IPS-11a (cell line): Measurements from ENCODE around the gene LARGE1.

Experiments
- H3K4me3 ChIP-seq: one replicate; pipeline ENCODE4 v1.5.1; 2013; ENCODE audit warnings: low read depth, low read length, control low read depth

LARGE1 gene

DNA sequence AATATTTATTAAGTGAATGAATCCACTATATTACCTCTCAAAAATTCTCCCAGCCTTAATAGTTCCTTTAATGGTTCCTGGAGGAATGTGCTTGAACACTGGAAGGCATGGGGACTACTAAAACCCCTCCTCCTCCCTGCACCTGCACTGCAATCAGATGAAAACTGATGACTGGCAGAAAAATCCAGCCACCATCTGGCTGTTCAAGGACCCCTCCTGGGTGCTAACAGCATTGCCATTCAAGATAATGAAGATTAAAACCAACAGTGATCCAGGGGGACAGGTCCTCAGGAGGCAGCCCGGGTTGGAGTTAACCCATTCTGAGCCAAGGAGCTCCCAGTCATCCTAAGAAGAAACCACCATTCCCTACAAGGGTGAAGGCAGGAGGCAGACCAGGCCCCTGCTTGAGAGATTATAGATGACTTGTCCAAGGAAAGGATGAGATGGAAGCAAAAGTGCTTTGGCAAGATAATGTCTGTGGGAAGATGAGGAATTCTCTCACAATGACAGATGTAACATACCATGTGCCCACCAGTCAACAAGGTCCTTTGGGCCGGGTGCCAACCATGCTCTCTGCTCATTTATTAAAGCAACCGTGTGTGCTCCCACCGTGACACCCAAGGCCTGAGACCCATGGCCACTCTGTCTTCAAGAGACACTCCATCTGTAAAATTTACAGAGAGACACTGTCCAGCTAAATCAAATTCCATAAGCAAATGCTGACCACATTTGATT is 90.6 kb downstream of the LARGE1 start:
- H3K4me3 ChIP-seq: no peak overlapping the region

DNA sequence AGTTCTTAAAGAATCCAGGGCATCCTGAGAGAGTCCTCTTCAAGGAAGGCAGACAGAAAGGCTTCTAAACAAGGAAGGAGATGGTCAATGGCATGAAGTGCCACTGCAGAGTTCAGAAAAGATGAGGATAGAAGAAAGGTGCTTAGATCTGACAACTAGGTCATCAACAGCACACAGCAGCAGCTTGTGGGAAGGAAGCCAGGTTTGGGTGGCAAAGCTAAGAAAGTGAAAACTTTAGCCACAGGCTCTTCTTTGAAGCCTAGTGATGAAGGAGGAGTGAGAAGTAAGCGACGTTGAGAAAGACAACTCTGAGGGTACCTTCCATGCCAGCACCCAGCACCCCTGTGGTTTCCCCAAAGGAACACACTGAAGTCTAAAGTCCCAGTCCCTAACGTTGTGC is 92.0 kb downstream of the LARGE1 start:
- no peak overlapping the region for H3K4me3 ChIP-seq

DNA sequence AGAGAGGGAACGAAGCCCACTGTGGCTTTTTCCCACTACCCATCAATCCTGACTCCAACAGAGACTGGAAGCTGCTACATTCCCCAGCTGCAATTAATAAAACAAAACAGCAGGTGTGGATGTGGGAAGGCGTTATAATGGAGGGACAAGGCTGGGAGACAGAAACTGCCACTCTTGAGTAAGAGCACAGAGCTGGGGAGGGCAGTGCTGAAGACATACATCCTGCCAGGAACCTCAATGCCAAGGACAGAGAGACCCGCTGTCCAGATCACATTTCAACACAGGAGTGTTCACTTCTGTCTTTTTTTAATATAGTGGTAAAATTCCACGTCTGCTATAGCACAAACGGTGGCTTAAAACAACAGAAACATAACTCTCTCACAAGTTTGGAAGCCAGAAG is 94.5 kb downstream of the LARGE1 start:
- H3K4me3 ChIP-seq: no peak overlapping the region

DNA sequence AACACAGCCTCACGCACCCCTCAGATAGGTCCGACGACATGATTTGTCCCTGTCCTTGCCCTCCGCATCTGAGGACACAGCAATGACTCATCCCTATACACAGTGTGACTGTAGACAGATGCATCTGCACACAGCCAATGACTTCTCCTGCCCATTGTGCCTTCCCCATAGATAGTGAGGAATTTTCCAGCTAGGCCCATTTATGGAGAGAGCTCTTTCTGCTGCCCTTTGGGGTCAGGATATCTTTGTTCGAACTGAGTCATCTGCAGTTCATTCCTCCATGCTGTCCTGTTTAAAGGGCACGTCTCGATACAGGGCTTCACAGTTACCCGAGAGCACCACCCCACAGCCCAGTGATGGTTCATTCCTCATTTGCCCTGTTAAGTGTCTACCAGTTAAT is 96.7 kb downstream of the LARGE1 start:
- no peak overlapping the region for H3K4me3 ChIP-seq

DNA sequence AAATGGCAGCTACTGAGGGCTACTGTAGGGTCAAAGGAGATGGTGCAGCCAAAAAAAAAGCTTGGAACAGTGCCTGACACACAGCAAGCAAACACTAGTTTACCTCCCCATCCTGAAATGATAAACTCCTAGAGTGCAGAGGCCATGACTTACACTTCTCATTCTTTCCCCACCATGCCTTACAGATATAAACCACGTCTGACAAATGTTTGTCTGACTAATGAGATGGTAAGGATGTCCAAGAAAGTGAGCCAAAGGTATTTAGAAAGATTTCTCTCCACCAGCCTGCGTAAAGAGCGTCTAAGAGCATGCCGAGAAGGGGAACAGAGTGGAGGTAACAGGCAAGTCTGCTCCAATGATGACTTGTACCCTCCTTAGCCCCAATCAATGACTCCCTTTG is 99.0 kb downstream of the LARGE1 start:
- no peak overlapping the region for H3K4me3 ChIP-seq

DNA sequence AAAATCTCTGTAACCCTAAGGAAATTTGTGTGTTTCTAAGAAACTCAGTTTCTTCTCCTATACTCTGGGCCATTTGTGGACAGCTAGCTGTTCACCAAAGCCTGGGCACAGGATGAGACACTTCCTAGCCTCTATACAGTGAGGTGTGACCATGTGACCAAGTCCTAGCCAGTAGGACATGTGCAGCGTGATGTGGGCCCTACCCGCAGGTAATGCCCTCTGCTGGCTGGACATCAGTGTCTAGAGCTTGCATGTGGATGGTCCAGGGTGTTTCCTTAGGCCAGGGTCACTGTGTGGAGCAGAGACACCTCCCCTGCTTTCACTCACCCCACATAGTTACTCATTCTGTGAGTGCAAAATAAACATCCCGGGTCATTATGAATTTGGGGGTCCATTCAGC is 100.5 kb downstream of the LARGE1 start:
- no peak overlapping the region for H3K4me3 ChIP-seq

DNA sequence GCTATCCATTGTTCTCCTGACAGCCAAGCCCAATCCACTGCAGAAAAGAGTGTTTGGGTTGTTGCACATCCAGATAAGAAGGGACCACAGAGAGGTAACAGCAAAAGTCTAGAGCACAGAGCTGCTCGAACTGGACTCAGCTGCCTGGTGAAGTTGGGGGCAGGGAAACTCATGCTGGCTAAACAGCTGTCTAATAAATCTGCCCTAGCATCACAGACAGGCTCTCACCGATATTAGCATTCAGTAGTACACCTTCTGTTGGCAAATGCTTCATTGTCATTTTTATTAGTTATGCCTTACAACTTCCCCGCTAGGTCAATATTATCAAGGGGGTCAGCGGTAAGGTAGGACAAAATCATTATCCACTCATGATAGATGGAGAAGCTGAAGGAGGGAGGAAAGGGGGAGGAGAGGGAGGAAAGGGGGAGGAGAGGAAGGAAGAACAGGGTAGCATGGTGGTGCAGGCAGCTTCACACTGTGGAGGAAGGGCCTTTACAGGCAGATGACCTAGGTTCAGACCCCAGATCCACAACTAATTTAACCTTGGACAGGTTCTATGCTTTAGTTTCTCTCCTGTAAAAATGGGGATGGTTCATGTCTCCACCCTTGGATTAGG is 102.7 kb downstream of the LARGE1 start:
- no peak overlapping the region for H3K4me3 ChIP-seq

DNA sequence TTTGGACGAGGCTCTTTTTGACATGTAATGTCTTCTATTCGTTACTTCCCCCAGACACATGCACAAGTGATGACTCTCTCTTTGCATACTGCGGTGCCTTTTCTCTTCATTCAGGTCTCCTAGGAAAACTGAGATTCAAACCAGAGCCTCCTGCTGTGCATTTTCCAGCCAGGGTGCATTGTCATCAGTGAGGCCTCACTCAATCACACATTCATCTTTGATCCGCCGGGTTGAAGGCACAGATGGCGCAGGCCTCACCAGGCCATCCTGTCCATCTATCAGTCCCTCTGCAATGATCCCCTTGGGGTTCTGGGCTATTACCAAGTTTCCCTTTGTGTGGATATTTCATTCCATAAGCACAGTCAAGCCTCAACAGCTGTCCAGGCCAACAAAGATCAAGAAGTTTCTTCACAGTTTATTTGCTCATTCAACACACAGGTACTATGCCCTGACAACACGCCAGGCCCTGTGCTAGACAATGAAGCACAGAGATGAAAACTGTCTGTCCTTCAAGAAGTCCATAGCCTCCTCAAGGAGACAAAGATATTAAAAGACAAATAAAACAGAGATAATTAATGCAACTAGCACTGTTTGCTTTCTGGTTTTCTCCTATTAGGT is 107.8 kb downstream of the LARGE1 start:
- H3K4me3 ChIP-seq: no peak overlapping the region

DNA sequence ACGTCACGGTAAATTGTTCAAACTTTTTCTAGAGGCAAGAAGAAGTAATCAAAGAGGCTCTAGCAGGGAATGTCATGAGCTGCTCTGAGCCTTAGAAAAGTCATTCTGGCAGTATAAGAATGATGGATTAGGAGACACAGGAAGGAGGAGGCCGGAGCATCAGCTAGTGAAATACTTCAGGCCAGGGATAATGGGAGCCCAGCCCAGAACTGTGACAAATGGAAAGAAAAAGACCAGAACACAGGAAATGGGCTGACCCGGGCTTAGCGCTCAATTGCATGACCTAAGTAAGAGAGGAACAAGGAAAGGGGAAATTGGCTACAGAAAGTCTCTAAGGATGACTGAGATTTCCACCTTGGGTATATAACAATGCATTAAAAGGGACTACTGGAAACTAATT is 108.6 kb downstream of the LARGE1 start:
- H3K4me3 ChIP-seq: no peak overlapping the region

DNA sequence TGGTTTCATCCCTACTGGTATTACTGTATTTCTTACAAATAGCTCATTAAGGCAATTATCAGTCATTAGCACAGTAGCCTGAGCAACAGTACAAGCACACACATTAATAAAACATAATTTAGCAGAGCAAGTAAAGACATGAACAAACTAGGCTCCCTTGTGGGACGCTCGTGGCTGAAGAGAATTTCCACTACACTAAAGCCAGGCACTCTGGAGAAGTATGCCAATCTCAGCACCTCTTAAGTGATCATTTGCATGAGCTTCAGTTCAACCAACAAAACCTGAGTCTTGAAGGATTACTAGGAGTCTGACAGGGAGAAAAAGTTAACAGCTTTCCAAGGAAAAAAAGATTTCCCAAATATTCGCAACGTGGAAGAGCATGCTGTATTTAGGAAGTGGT is 109.1 kb downstream of the LARGE1 start:
- H3K4me3 ChIP-seq: no peak overlapping the region

DNA sequence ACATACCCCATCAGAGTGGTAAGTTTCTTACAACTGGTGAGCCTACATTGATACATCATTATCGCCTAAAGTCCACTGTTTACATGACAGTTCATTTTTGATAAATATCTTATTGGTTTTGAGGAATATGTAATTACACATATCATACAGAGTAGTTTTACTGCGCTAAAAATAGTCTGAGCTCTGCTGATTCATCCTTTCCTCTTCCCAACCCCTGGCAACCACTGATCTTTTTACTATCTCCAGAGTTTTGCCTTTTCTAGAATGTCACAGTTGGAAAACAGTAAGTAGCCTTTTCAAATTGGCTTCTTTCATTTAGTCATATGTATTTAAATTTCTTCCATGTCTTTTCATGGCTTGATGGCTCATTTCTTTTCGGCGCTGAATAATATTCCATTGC is 112.8 kb downstream of the LARGE1 start:
- no peak overlapping the region for H3K4me3 ChIP-seq

DNA sequence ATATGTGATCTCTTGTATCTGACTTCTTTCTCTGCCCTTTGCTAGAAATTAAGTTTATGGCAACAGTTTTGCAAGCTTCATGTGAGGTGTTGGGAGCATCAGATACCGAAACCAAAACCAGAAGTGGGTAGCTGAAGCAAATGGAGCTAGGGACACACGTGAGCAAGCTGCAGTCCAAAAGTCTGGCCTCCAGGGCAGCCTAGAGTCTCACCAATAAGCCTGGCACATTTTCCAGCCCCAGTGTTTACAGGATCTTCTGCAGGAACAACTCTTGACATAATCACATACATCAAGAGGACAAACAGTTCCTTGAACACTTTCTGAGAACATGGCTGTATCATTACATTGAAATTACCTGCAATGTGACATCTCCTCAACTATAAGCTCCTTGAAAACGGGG is 114.1 kb downstream of the LARGE1 start:
- H3K4me3 ChIP-seq: no peak overlapping the region

DNA sequence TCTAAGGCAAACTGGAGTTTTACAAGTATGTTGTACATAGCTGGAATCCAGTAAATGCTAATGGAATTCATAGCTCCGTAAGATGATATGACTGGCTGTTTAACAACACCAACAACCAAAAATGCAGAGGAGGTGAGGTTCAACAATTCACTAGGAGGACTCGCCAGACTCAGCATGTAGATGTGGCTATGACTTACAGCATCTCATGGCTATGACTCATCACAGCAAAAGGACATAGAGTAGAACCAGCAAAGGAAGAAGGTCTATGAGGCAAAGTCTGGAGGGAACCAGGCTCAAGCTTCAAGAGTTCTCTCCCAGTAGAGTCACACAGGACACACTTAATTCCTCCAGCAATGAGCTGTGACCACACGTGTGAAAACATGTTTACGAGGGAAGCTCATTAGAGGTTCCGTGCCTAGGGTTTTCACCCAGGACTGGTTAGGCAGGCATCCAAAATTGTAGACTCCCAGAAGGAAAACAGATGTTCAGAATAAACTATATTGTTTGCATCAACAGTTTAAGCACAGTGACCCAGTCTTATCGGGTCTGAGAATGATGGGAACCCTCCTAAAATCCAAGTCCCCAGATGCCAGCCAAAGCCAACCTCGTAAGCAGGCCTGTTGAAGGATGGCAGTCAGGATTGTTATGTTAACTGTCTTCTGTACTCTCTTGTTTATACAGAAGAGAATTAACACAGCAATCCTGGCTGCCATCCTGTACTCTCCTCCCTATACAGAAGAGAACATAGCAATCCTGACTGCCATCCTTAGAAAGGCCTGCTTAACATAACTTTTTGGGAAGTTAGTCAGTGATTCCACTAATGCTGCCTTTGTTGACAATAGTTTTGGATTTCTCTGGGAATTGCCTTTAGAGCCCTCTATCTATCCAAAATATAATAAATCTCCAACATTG is 116.6 kb downstream of the LARGE1 start:
- H3K4me3 ChIP-seq: no peak overlapping the region

DNA sequence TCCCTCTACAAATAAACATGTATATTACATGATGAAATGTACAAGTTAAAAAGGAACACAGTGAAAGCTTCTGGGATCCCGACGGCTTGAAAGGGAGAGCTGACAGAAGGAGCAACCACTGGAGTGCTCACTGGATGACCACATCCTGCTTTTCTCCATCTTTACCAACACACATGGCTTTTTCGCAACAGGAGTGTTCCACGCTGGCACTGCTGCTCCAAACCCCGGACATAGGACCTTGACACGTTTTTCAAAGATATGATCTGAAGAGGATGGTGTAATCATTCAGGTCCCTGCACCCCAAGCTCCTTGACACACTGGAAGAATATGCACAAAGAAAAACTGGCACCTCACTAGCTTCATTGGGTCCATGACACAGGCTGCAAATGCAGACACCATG is 121.9 kb downstream of the LARGE1 start:
- no peak overlapping the region for H3K4me3 ChIP-seq

DNA sequence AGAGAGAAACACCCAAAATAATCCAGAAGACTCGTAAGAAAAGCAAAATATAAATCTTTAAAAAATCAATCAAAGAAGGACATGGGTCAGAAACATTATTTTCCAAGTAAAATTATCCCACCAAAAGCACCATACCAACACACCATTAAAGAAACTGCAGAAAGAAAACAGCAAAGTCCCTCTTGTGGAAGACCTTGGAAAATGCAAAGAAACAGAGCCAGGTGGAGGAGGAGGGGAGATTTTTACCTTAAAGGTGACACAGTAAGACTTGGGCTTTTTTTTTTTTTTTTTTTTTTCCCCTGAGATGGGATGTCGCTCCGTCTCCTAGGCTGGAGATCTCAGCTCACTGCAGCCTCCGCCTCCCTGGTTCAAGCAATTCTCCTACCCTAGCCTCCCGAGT is 123.8 kb downstream of the LARGE1 start:
- H3K4me3 ChIP-seq: no peak overlapping the region

DNA sequence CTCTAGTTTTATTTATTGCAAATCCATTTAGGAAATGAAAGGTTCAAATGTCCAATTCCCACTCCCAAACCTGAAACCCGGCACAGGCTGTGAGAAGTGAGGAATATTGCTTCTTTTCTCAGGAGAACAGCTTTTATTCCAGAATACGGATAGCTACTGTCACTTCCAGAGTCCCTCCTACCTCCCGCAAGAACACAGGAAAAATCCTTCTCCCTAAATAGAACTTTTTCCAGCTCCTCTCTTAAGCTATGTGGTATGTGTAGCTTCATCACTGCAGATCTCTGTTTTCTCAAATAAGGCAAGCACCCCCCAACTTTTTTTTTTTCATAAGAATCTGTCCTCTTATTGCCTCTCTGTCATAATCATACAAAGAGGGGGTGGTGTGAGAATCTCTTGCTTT is 126.8 kb downstream of the LARGE1 start:
- no peak overlapping the region for H3K4me3 ChIP-seq

DNA sequence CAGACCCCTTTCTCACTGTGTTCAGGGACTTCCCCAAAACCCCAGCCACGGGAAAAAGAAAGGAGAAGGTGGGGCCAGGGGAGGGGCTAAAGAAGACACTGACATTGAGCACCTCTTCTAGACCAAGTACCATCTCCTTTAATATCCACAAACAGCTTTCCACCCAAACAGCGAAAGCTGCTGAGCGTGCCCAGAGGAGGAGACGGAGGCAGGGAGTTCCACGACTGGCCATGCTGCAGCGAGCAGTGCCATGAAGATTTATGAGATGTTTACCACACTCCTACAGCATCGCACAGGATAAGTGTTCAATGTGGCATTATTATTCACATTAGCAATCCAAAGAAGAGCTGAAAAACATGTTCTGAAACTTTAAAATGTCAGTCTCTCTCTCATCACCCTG is 127.4 kb downstream of the LARGE1 start:
- H3K4me3 ChIP-seq: no peak overlapping the region

DNA sequence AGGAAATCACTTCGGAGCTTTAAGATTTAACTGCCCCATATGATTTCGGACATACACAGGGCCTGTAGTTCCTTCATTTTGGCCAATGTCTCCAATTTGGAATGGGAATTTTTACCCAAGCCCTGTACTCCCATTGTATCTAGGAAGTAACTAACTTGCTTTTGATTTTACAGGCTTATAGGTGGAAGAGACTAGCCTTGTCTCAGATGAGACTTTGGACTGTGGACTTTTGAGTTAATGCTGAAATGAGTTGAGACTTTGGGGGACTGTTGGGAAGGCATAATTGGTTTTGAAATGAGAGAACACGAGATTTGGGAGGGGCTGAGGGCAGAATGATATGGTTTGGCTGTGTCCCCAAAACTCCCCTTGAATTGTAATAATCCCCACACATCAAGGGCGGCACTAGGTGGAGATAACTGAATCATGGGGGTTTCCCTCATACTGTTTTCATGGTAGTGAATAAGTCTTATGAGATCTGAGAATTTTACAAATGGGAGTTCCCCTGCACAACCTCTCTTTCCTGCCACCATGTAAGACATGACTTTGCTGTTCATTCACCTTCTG is 130.5 kb downstream of the LARGE1 start:
- no peak overlapping the region for H3K4me3 ChIP-seq

DNA sequence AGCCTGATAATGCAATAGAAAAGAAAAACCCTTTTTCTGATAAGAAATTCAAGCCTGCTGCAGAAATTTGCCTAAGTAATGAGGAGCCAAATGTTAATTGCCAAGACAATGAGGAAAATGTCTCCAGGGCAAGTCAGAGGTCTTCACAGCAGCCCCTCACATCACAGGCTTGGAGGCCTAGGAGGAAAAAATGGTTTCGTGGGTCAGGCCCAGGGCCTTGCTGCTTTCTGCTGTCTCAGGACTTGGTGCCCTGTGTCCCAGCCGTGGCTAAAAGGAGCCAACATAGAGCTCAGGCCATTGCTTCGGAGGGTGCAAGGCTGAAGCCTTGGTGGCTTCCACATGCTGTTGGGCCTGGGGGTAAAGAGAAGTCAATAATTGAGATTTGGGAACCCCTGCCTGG is 131.3 kb downstream of the LARGE1 start:
- H3K4me3 ChIP-seq: no peak overlapping the region

DNA sequence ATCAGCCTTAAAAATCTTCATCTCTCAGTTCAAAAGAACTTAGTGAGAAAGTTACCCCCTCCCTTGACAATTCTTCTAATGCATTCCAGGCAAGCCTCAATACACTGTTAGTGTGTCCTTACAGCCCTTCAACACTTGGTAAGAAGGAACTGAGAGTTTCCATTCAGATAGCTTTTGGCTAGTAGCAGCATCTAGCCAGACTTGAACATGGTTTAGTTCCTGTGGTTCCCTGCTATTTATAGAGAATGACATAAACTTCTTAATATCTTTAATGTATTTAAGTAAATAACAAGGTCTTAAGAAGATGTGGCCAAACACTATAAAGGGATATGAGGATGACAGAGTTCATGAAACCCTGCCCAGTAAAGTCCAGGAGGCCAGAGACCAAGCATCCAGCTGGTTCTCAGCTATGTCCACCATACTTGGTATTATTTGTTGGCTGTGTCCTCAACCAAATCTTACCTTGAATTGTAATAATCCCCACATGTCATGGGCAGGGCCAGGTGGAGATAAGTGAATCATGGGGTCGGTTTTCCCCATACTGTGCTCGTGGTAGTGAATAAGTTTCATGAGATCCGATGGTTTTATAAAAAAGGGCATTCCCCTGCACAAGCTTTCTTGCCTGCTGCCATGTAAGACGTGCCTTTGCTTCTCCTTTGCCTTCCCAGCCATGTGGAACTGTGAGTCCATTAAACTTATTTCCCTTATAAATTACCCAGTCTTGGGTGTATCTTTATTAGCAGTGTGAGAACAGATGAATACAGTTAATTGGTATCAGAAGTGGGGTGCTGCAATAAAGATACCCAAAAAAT is 132.4 kb downstream of the LARGE1 start:
- no peak overlapping the region for H3K4me3 ChIP-seq
